ENCODE data around the gene SPINK5.

The SPINK5 gene

GRCh38 chr5:148151872-148152271 is 88.1 kb downstream of the SPINK5 start:
- H3K27ac ChIP-seq (ENCODE audit: low read length): no peak overlapping the region
- H3K9ac ChIP-seq (ENCODE audit: low read depth, low read length): no peak overlapping the region
- no peaks in the 10 kb centered on the region for H3K36me3 ChIP-seq (ENCODE audit: insufficient read depth, low read depth, low read length)
- H3K9me3 ChIP-seq (ENCODE audit: insufficient read depth, low read depth, low read length): 0 out of 2 replicates have a peak, but pooled peaks cover 5% of the 10 kb centered on the region
- H3K4me1 ChIP-seq (ENCODE audit: insufficient read depth, low read length): no peaks in the 10 kb centered on the region
- no peaks in the 10 kb centered on the region for H3K27me3 ChIP-seq (ENCODE audit: insufficient read depth, low read length)
- no peak overlapping the region for H3K4me3 ChIP-seq (ENCODE audit: low read length)

GRCh38 chr5:148152781-148153180 is 89.0 kb downstream of the SPINK5 start:
- H3K27me3 ChIP-seq (ENCODE audit: insufficient read depth, low read length): no peaks in the 10 kb centered on the region
- no peak overlapping the region for H3K9ac ChIP-seq (ENCODE audit: low read depth, low read length)
- H3K36me3 ChIP-seq (ENCODE audit: insufficient read depth, low read depth, low read length): no peaks in the 10 kb centered on the region
- no peak overlapping the region for H3K4me3 ChIP-seq (ENCODE audit: low read length)
- 0 out of 2 replicates have a peak, but pooled peaks cover 6% of the 10 kb centered on the region for H3K9me3 ChIP-seq (ENCODE audit: insufficient read depth, low read depth, low read length)
- no peak overlapping the region for H3K27ac ChIP-seq (ENCODE audit: low read length)
- no peaks in the 10 kb centered on the region for H3K4me1 ChIP-seq (ENCODE audit: insufficient read depth, low read length)

- Histone ChIP-seq H3K27ac (ENCODE audit: low read length) (no peak overlapping the region), H3K4me3 (ENCODE audit: low read length) (no peak overlapping the region)
These were observed 92.8 kb downstream of the SPINK5 start for GRCh38 chr5:148156609-148157008.

GRCh38 chr5:148162038-148162437 is 98.3 kb downstream of the SPINK5 start:
- Histone ChIP-seq H3K36me3 (ENCODE audit: insufficient read depth, low read depth, low read length) (no peaks in the 10 kb centered on the region), H3K9me3 (ENCODE audit: insufficient read depth, low read depth, low read length) (no peaks in the 10 kb centered on the region), H3K27ac (ENCODE audit: low read length) (no peak overlapping the region), H3K9ac (ENCODE audit: low read depth, low read length) (no peak overlapping the region), H3K27me3 (ENCODE audit: insufficient read depth, low read length) (no peaks in the 10 kb centered on the region), H3K4me1 (ENCODE audit: insufficient read depth, low read length) (no peaks in the 10 kb centered on the region), H3K4me3 (ENCODE audit: low read length) (no peak overlapping the region)

More at GRCh38 chr5:148156609-148157008, 92.8 kb downstream of the SPINK5 start:
- H3K27me3 ChIP-seq (ENCODE audit: insufficient read depth, low read length): no peaks in the 10 kb centered on the region
- H3K9ac ChIP-seq (ENCODE audit: low read depth, low read length): no peak overlapping the region
- 0 out of 2 replicates have a peak, but pooled peaks cover 6% of the 10 kb centered on the region for H3K9me3 ChIP-seq (ENCODE audit: insufficient read depth, low read depth, low read length)
- H3K4me1 ChIP-seq (ENCODE audit: insufficient read depth, low read length): no peaks in the 10 kb centered on the region
- H3K36me3 ChIP-seq (ENCODE audit: insufficient read depth, low read depth, low read length): no peaks in the 10 kb centered on the region

- H3K27ac ChIP-seq (ENCODE audit: low read length): no peak overlapping the region
These were observed 99.6 kb downstream of the SPINK5 start for GRCh38 chr5:148163345-148163744.

GRCh38 chr5:148166550-148167283 is 102.9 kb downstream of the SPINK5 start:
- no peaks in the 10 kb centered on the region for H3K36me3 ChIP-seq (ENCODE audit: insufficient read depth, low read depth, low read length)

More at GRCh38 chr5:148163345-148163744, 99.6 kb downstream of the SPINK5 start:
- no peaks in the 10 kb centered on the region for H3K4me1 ChIP-seq (ENCODE audit: insufficient read depth, low read length)
- no peak overlapping the region for H3K4me3 ChIP-seq (ENCODE audit: low read length)
- H3K9me3 ChIP-seq (ENCODE audit: insufficient read depth, low read depth, low read length): no peaks in the 10 kb centered on the region
- no peak overlapping the region for H3K9ac ChIP-seq (ENCODE audit: low read depth, low read length)
- H3K36me3 ChIP-seq (ENCODE audit: insufficient read depth, low read depth, low read length): no peaks in the 10 kb centered on the region
- no peaks in the 10 kb centered on the region for H3K27me3 ChIP-seq (ENCODE audit: insufficient read depth, low read length)

GRCh38 chr5:148168246-148168645 is 104.5 kb downstream of the SPINK5 start, which contains the start of gene SPINK14:
SPINK14 (plus strand) TSS chr5:148168546; CDS start chr5:148169733, 1,187 bp downstream.
- H3K27ac ChIP-seq (ENCODE audit: low read length): no peak within 1 kb of the TSS
- H3K4me3 ChIP-seq (ENCODE audit: low read length): no peak within 1 kb of the TSS
- no peaks in the 10 kb centered on the region for H3K9me3 ChIP-seq (ENCODE audit: insufficient read depth, low read depth, low read length)
- no peak within 1 kb of the TSS for H3K9ac ChIP-seq (ENCODE audit: low read depth, low read length)
- H3K4me1 ChIP-seq (ENCODE audit: insufficient read depth, low read length): no peaks in the 10 kb centered on the region
- no peaks in the 10 kb centered on the region for H3K27me3 ChIP-seq (ENCODE audit: insufficient read depth, low read length)
- no peaks in the 10 kb centered on the region for H3K36me3 ChIP-seq (ENCODE audit: insufficient read depth, low read depth, low read length)

More at GRCh38 chr5:148166550-148167283, 102.9 kb downstream of the SPINK5 start:
- Histone ChIP-seq H3K27me3 (ENCODE audit: insufficient read depth, low read length) (no peaks in the 10 kb centered on the region), H3K9ac (ENCODE audit: low read depth, low read length) (no peak overlapping the region), H3K27ac (ENCODE audit: low read length) (no peak overlapping the region), H3K9me3 (ENCODE audit: insufficient read depth, low read depth, low read length) (no peaks in the 10 kb centered on the region), H3K4me3 (ENCODE audit: low read length) (no peak overlapping the region), H3K4me1 (ENCODE audit: insufficient read depth, low read length) (no peaks in the 10 kb centered on the region)

- H3K36me3 ChIP-seq (ENCODE audit: insufficient read depth, low read depth, low read length): no peaks in the 10 kb centered on the region
- no peaks in the 10 kb centered on the region for H3K4me1 ChIP-seq (ENCODE audit: insufficient read depth, low read length)
- H3K4me3 ChIP-seq (ENCODE audit: low read length): no peak overlapping the region
- no peaks in the 10 kb centered on the region for H3K27me3 ChIP-seq (ENCODE audit: insufficient read depth, low read length)
- no peaks in the 10 kb centered on the region for H3K9me3 ChIP-seq (ENCODE audit: insufficient read depth, low read depth, low read length)
- no peak overlapping the region for H3K27ac ChIP-seq (ENCODE audit: low read length)
- H3K9ac ChIP-seq (ENCODE audit: low read depth, low read length): no peak overlapping the region
These were observed 108.6 kb downstream of the SPINK5 start for GRCh38 chr5:148172377-148172776.

- Histone ChIP-seq H3K27me3 (ENCODE audit: insufficient read depth, low read length) (no peaks in the 10 kb centered on the region), H3K9me3 (ENCODE audit: insufficient read depth, low read depth, low read length) (no peaks in the 10 kb centered on the region), H3K27ac (ENCODE audit: low read length) (no peak overlapping the region), H3K4me3 (ENCODE audit: low read length) (no peak overlapping the region), H3K4me1 (ENCODE audit: insufficient read depth, low read length) (no peaks in the 10 kb centered on the region), H3K9ac (ENCODE audit: low read depth, low read length) (no peak overlapping the region), H3K36me3 (ENCODE audit: insufficient read depth, low read depth, low read length) (no peaks in the 10 kb centered on the region)
These were observed 112.7 kb downstream of the SPINK5 start for GRCh38 chr5:148176480-148176879.

GRCh38 chr5:148177207-148177606 is 113.4 kb downstream of the SPINK5 start:
- H3K4me1 ChIP-seq (ENCODE audit: insufficient read depth, low read length): no peaks in the 10 kb centered on the region
- H3K27ac ChIP-seq (ENCODE audit: low read length): no peak overlapping the region
- H3K9ac ChIP-seq (ENCODE audit: low read depth, low read length): no peak overlapping the region
- no peaks in the 10 kb centered on the region for H3K36me3 ChIP-seq (ENCODE audit: insufficient read depth, low read depth, low read length)
- H3K9me3 ChIP-seq (ENCODE audit: insufficient read depth, low read depth, low read length): no peaks in the 10 kb centered on the region
- H3K4me3 ChIP-seq (ENCODE audit: low read length): no peak overlapping the region
- no peaks in the 10 kb centered on the region for H3K27me3 ChIP-seq (ENCODE audit: insufficient read depth, low read length)

- Histone ChIP-seq H3K27ac (ENCODE audit: low read length) (no peak overlapping the region), H3K4me1 (ENCODE audit: insufficient read depth, low read length) (no peaks in the 10 kb centered on the region), H3K4me3 (ENCODE audit: low read length) (no peak overlapping the region), H3K9me3 (ENCODE audit: insufficient read depth, low read depth, low read length) (no peaks in the 10 kb centered on the region), H3K36me3 (ENCODE audit: insufficient read depth, low read depth, low read length) (no peaks in the 10 kb centered on the region), H3K9ac (ENCODE audit: low read depth, low read length) (no peak overlapping the region), H3K27me3 (ENCODE audit: insufficient read depth, low read length) (no peaks in the 10 kb centered on the region)
These were observed 115.5 kb downstream of the SPINK5 start for GRCh38 chr5:148179234-148179824.

All from iPS-20b (cell line).